Activated CD8-positive, alpha-beta memory T cell treated with anti-CD3 and anti-CD28 coated beads, Interleukin-2, amount 10 ng/mL, durations not matched to agents 7 days and 5 days (primary cell): ENCODE results near the gene PDK2. TPM values are rescaled to one million over a fixed set of nuclear protein-coding genes. Genes with fewer than 3 reads are reported as not detected.
A peak's percentile ranks its signal among the peaks of the same experiment; 100 is the strongest.

Experiments
- ATAC-seq: fragments of 150-1000 bp; cut with Tn5 transposase; one replicate; pipeline ENCODE4 v1.10.0; 2021; ENCODE audit warnings: moderate library complexity
- CTCF ChIA-PET: fragments of 350-600 bp; sonication (Branson Sonifier 250); formaldehyde crosslinking; loops from one replicate; lab custom pipeline; 2021; ENCODE audit warnings: antibody characterized with exemption; lab: Charles Lee
- DNase-seq: peaks from one replicate; pipeline ENCODE4 v3.0.0-alpha.2; 2020
- H3K27ac Mint-ChIP-seq: one replicate; pipeline ENCODE4 v1.8.0; 2021; ENCODE audit warnings: mild to moderate bottlenecking, mixed read lengths
- H3K27me3 Mint-ChIP-seq: one replicate; pipeline ENCODE4 v1.8.0; 2021; ENCODE audit warnings: mixed read lengths
- H3K36me3 Mint-ChIP-seq: one replicate; pipeline ENCODE4 v1.8.0; 2021; ENCODE audit warnings: mild to moderate bottlenecking, mixed read lengths
- H3K4me1 Mint-ChIP-seq: one replicate; pipeline ENCODE4 v1.8.0; 2021; ENCODE audit warnings: mixed read lengths
- H3K4me3 Mint-ChIP-seq: one replicate; pipeline ENCODE4 v1.8.0; 2021; ENCODE audit warnings: mild to moderate bottlenecking, moderate library complexity, mixed read lengths
- H3K9me3 Mint-ChIP-seq: one replicate; pipeline ENCODE4 v1.8.0; 2022; ENCODE audit warnings: low read depth, mixed read lengths
- total RNA-seq, 2 experiments: library from RNA; stranded (reverse); gene quantifications; one replicate each; pipeline ENCODE4 v1.2.3, GENCODE V29; 2021

The PDK2 gene
- total RNA-seq, 2 experiments from 2014 or later = 13.6 to 20.9 TPM

DNA sequence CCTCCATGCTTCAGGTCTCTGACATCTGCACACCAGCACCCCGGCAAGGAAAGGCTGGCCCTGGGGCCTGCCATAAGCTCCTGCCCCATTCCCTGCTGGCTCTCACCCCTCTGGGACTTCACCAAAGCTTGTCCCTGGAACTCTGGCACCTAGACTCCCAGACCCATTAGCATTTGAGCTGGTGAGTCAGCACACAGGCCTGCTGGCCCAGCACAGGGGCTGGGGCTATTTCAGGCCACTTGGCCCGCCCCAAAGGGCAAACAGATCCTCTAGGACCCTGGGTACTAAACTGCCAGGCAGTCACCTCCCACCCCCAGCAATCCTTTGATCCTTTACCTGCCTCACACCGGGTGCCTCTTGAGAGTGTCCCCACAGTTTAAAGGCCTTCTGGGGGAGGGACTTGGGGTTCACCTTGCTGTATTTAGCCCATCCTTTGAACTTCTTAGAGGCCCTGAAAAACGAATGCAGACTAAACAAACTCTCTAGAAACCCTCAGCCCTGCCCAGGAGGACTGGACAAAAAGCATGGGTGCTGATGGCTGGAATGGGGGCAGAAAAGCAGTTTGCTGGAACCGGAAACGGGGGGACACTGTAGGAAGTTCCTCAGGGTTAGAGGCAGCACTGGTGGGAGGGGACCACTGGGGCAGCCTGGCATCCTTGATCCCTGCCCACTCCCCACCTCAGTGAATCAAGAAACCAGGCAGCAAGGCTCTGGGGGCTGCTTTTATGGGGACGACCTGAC is 38.0 kb downstream of the PDK2 start:
- DNase-seq = no peak
- H3K4me3 Mint-ChIP-seq = no peak overlapping the region
- peaks cover 21% of the 10 kb centered on the region for H3K27me3 Mint-ChIP-seq
- H3K9me3 Mint-ChIP-seq = no peaks in the 10 kb centered on the region
- no peak overlapping the region for H3K27ac Mint-ChIP-seq
- H3K36me3 Mint-ChIP-seq = peaks cover 25% of the 10 kb centered on the region
- CTCF ChIA-PET = interaction anchor here (0.9 to 1.9 kb wide), 3 partner anchors 15 to 39 kb away, joined by 3 to 6 read pairs (median 5); no protein-coding TSS in a partner anchor
- peaks cover 24% of the 10 kb centered on the region for H3K4me1 Mint-ChIP-seq
- no peak for ATAC-seq

DNA sequence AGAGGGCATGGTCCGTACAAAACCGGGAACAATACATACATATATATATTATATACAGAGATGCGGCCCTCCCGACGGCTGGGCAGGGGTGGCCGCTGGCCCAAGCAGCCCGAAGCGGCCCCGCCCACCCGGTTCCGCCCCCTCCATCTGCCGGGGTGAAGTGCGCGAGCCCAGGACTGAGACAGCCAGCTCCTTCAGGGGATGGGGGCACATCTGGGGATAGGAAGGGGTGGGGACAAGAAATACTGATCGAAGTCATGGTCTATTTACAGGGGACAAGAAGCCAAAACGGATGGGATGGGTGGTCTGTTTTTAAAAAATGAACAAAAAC is 38.6 kb downstream of the PDK2 start:
- Mint-ChIP-seq H3K27ac (no peak overlapping the region), H3K27me3 (peaks cover 15% of the 10 kb centered on the region)

DNA sequence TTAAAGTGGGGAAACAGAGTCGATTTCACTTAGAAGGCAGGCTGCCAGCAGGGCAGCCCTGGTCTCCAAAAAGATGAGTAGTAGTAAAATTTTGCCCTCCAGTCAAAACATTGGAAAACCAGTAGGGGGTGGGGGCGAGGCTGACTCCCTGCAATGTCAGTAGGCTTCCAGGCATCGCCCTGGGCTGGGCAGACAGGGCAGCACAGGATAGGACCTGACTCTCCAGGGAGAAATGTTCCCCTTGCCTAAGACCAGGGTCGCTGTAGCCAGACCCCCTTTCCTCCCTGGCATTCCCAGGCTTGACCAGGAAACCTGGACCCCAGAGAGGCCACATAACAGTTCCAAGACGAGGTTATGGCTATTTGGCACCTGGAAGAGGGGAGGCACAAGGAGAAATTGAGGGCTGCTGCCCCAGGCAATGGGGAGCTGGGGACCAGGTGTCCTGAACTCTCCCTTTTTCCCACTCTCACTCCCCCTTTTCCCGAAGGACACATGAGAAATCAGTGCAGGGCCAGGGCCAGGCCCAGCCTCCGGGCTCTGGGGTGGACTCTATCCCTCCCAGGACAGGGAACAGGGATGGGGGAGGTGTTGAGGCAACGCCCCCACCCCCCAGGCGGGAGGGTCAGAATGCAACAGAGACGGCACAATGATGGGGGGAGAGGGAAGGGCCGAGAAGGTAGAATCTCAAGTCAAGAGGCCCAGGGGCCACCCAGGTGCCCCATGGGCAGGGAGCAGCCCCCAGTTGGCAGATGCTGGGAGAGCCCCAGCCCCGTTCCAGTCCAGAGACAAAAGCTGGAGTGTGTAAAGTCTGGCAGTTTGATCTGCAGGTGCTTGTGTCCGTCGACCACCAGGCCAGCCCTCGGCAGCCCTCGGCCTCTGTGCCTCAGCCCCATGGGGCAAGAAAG is 39.3 kb downstream of the PDK2 start:
- no peak for ATAC-seq

More for the DNA sequence above, 38.6 kb downstream of the PDK2 start:
- CTCF ChIA-PET = no interaction called here
- ATAC-seq = no peak
- no peak overlapping the region for H3K4me3 Mint-ChIP-seq
- peaks cover 22% of the 10 kb centered on the region for H3K4me1 Mint-ChIP-seq
- H3K36me3 Mint-ChIP-seq = peaks cover 30% of the 10 kb centered on the region
- DNase-seq = no peak
- no peaks in the 10 kb centered on the region for H3K9me3 Mint-ChIP-seq

DNA sequence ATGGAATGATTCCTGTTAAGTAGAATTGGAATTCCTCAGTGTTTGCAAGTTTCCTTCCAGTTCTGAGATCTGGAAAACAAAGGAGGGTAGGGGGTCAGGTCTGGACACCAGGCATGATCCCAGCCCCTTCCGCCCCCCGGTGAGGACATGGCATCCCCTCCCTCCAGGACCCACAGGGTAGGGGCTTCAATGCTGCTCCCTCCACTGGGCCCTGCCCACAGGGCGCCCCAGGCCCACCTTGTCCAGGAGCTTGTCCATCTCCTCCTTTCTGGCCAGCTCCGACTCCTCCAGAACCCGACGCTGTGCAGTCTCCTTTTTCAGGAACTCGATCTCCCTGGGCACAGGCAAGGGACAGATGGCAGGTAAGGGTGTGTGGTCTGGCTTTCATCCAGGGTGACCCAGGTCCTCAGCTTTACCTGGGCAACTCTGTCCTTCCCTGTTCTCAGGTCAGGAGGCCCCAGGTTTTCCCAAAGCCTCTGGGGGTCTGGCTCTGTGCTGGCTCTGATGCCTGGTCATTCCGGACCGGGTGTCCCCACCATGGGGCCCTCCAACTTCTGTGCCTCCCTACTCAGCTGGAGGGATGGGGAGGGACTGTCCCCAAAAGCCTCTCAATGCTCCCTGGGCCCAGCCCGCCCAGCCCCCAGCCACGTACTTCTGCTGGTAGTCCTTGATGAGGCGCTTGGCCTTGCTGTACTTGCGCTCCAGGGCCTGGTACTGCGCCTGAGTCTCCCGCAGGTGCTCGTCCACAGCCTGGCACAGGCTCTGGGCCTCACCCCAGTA is 40.4 kb downstream of the PDK2 start:
- peaks cover 24% of the 10 kb centered on the region for H3K4me1 Mint-ChIP-seq
- H3K27me3 Mint-ChIP-seq = peaks cover 8% of the 10 kb centered on the region
- no peak overlapping the region for H3K4me3 Mint-ChIP-seq
- CTCF ChIA-PET = interaction anchor here (1.6 to 2.0 kb wide), 2 partner anchors 12 to 26 kb away, joined by 5 to 10 read pairs; no protein-coding TSS in a partner anchor
- no peak for DNase-seq
- peaks cover 44% of the 10 kb centered on the region for H3K36me3 Mint-ChIP-seq
- no peaks in the 10 kb centered on the region for H3K9me3 Mint-ChIP-seq
- no peak overlapping the region for H3K27ac Mint-ChIP-seq
- no peak for ATAC-seq

More for the DNA sequence above, 39.3 kb downstream of the PDK2 start:
- peaks cover 36% of the 10 kb centered on the region for H3K36me3 Mint-ChIP-seq
- DNase-seq = no peak
- H3K27ac Mint-ChIP-seq = no peak overlapping the region
- H3K9me3 Mint-ChIP-seq = no peaks in the 10 kb centered on the region
- H3K27me3 Mint-ChIP-seq = peaks cover 12% of the 10 kb centered on the region
- H3K4me3 Mint-ChIP-seq = no peak overlapping the region
- CTCF ChIA-PET = no interaction called here
- peaks cover 19% of the 10 kb centered on the region for H3K4me1 Mint-ChIP-seq

DNA sequence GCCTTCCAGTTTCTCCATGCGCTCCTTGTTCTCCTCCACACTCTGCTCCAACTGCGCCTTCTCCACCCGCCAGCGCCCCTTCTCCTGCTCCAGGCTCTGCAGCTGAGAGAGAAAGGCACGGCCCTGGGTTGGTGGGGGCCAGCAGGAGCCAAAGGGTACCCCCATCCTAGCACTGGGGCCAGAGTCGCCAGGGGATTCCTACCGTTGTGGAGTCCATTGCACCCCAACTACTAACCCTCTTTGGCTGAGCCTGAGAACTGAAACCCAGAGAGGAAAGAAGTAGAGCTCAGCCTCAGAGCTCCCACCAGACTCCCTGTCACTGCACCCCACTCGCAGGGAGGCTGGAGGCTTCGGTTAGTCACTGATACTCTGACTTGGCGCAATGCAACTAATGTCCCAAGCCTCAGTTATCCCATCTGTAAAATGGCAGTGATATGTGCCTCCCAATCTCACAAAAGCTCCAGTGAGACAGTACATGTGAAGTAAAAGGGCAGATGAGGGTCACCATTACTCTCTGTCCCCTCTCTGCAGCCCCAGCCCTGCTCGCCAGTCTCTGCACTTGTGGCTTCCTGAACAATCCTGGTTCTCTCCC is 41.0 kb downstream of the PDK2 start:
- ATAC-seq = no peak
- H3K4me1 Mint-ChIP-seq = peaks cover 26% of the 10 kb centered on the region

DNA sequence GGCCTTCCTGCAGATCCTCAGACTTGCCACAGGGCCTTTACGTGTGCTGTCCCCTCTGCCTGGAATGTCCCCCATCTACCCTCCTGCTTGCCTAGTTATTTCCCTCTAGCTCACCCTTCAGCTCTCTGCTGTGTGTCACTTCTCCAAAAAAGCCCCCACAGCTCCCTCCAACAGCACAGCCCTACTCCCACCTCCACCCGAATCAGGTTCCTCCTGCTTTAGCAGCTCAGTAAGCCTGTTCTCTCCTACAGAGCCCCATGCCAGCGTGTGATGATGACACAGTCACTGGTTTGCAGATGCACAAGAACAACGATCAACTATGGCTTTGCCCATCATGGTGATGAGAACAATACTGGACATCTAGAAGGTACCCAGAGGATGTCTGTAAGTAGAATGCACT is 41.9 kb downstream of the PDK2 start:
- CTCF ChIA-PET = interaction anchor here (1.6 to 2.0 kb wide), 2 partner anchors 11 to 24 kb away, joined by 5 to 10 read pairs; no protein-coding TSS in a partner anchor
- no peaks in the 10 kb centered on the region for H3K9me3 Mint-ChIP-seq
- peak overlapping the region; percentile 44 for H3K27ac Mint-ChIP-seq
- H3K36me3 Mint-ChIP-seq = peaks cover 53% of the 10 kb centered on the region
- DNase-seq = no peak
- H3K4me1 Mint-ChIP-seq = peaks cover 33% of the 10 kb centered on the region
- H3K27me3 Mint-ChIP-seq = no peaks in the 10 kb centered on the region
- no peak overlapping the region for H3K4me3 Mint-ChIP-seq
- ATAC-seq = no peak

More for the DNA sequence above, 41.0 kb downstream of the PDK2 start:
- no peak for DNase-seq
- no peak overlapping the region for H3K4me3 Mint-ChIP-seq
- H3K9me3 Mint-ChIP-seq = no peaks in the 10 kb centered on the region
- peaks cover 46% of the 10 kb centered on the region for H3K36me3 Mint-ChIP-seq
- H3K27ac Mint-ChIP-seq = no peak overlapping the region
- CTCF ChIA-PET = interaction anchor here (1.6 to 2.0 kb wide), 2 partner anchors 12 to 25 kb away, joined by 5 to 10 read pairs; no protein-coding TSS in a partner anchor
- H3K27me3 Mint-ChIP-seq = peaks cover 2% of the 10 kb centered on the region

DNA sequence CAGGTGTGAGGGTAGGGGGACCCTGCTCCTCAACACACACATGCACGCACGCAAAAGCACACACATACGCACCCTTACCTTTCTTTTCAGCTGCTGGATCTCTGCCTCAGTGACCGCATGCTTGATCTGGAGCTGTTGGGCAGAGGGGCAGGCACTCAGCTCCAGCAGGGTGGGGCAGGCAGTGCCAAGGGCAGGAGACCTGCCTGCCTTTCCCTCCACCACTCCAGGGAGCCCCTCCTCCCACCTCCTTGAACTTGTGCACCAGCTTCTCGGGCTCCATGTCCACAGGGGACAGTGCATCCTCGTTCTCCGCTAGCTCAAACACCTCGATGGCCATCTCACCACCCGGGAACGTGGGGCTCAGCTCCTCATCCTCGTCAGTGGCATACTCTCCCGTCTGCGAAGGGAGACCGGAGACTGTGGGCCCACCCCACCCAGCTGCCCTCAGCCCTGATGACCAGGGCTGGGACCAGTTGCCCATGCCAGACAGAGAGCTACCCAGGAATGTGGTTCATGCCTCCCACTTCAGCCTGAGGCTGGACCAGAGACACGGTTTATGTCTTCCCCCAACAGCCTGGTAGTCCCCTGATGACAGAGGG is 44.1 kb downstream of the PDK2 start:
- no peak for DNase-seq
- H3K9me3 Mint-ChIP-seq = no peaks in the 10 kb centered on the region
- ATAC-seq = no peak
- H3K27ac Mint-ChIP-seq = no peak overlapping the region
- peaks cover 67% of the 10 kb centered on the region for H3K36me3 Mint-ChIP-seq
- peaks cover 44% of the 10 kb centered on the region for H3K4me1 Mint-ChIP-seq
- CTCF ChIA-PET = interaction anchor here (0.6 to 5.5 kb wide), 18 partner anchors 9 to 309 kb away, joined by 3 to 66 read pairs (median 6); partner anchors contain the start of genes PPP1R9B and SAMD14
- H3K4me3 Mint-ChIP-seq = no peak overlapping the region
- H3K27me3 Mint-ChIP-seq = no peaks in the 10 kb centered on the region

DNA sequence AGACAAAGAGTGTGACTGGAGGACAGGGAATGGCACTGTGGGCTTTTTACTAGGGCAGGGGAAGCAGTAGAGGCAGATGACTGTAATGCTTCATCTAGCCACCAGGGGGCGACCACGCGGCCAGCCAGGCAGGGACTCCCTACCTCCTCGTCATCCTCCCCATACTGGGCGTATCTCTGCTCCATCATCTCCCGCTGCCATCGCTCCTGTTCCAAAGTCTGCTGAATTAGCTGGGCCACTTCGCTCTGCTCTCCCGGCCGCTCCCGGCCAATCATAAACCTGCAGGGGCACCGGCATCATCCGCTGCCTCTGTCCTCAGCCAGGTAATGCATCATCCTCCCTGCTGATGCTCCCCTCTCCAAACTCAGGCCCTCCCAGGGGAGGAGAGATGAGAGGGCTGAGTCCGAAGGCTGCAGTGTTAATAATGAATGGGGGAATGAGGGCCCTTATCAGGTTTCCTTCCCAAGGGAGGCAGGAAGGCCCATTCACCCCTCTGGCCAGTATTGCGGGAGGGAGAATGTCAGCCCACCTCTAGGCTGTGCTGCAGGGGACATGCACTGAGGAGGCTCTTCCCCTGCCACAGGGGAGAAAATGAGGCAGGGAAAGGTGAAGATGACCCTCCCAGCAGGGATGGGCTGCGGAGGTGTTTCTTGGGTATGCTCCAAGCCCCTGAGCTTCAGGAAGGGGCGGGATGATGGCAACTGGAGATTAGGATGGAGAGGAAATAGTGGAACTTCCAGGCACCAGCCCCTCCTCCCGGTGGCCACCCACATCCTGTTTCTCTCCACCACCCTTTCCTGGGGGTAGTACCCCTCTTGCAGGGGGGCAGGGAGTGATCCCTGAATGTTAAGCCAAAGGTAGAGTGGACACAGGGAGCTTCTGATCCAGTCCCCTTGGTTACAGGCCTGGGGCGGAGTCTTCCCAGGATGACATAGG is 45.1 kb downstream of the PDK2 start:
- H3K27me3 Mint-ChIP-seq = no peaks in the 10 kb centered on the region
- CTCF ChIA-PET = interaction anchor here (0.9 to 5.5 kb wide), 18 partner anchors 9 to 257 kb away, joined by 3 to 66 read pairs (median 6); partner anchors contain the start of genes LRRC59, PPP1R9B, SAMD14 and TMEM92
- DNase-seq (peak; percentile 88), ATAC-seq (peak; percentile 88)
- H3K36me3 Mint-ChIP-seq = peaks cover 72% of the 10 kb centered on the region
- peak overlapping the region; percentile 79 for H3K27ac Mint-ChIP-seq
- peak overlapping the region; percentile 12 for H3K4me3 Mint-ChIP-seq
- H3K4me1 Mint-ChIP-seq = peaks cover 49% of the 10 kb centered on the region
- H3K9me3 Mint-ChIP-seq = no peaks in the 10 kb centered on the region

DNA sequence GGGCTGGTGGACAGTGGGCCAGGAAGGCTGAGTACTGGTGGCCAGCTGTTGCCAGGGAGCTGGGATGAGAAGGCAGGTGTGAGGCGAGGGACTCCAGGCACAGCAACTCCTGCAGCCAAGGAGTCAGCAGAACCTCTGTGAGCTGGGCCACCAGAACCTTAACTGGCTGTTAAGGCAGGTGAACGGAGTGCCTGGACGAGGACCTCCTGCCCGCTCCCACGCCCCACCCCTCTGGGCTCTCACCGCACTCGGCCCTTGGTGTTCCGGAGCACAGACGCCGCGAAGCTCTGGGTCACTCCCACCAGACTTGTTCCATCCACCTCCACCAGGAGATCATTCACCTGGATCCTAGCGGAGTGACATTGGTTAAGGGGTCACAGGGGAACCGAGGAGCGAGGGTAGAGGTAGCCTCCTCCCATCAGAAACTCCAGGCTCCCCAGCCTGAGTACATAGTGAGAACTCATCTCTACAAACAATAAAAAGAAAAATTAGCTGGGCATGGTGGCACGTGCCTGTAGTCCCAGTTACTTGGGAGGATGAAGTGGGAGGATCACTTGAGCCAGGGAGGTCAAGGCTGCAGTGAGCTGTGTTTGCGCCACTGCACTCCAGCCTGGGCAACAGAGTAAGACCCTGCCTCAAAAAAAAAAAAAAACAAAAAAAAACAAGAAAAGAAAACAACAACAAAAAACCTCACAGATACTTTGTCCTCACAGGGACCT is 46.0 kb downstream of the PDK2 start:
- H3K4me3 Mint-ChIP-seq = peak overlapping the region; percentile 30
- ATAC-seq (no peak), DNase-seq (no peak)
- H3K4me1 Mint-ChIP-seq = peaks cover 57% of the 10 kb centered on the region
- peak overlapping the region; percentile 85 for H3K27ac Mint-ChIP-seq
- CTCF ChIA-PET = interaction anchor here (1.1 to 5.5 kb wide), 15 partner anchors 9 to 256 kb away, joined by 3 to 66 read pairs (median 5); partner anchors contain the start of genes LRRC59, PDK2, PPP1R9B and SAMD14
- H3K36me3 Mint-ChIP-seq = peaks cover 74% of the 10 kb centered on the region
- H3K27me3 Mint-ChIP-seq = no peaks in the 10 kb centered on the region
- H3K9me3 Mint-ChIP-seq = no peaks in the 10 kb centered on the region

DNA sequence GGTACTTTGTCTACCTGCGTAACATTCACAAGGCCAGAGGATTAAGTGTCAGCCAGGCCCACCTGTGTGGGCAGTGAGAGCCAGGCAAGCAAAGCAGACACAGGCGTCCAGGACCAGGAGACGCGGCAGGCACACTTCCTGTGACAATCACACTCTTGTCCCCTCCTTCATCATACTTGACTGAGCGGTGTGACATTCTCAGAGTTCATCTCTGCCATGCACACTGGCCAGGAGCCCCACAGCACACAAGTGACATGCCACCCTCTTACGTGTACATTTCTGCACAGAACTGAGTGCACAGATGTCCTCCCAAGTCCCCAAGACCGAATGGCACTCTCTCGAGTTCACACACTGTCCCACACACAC is 46.6 kb downstream of the PDK2 start:
- Mint-ChIP-seq H3K4me3 (peak overlapping the region; percentile 30), H3K27ac (peak overlapping the region; percentile 85), H3K27me3 (no peaks in the 10 kb centered on the region), H3K36me3 (peaks cover 69% of the 10 kb centered on the region), H3K9me3 (no peaks in the 10 kb centered on the region), H3K4me1 (peaks cover 62% of the 10 kb centered on the region)
- ATAC-seq (no peak), DNase-seq (no peak)
- CTCF ChIA-PET = interaction anchor here (1.1 to 5.5 kb wide), 8 partner anchors 8 to 133 kb away, joined by 3 to 66 read pairs (median 20); partner anchors contain the start of genes PDK2, PPP1R9B, SAMD14 and TMEM92
